Heart right ventricle (tissue), 16 donors: Measurements from ENCODE around the gene ZNF318. TPM values are rescaled to one million over a fixed set of nuclear protein-coding genes. Genes with fewer than 3 reads are reported as not detected.
A peak's percentile ranks its signal among the peaks of the same experiment; 100 is the strongest.
"Not testable (repeated sequence)": the region's sequence is repeated elsewhere in the genome, so short reads cannot be mapped to it uniquely, and the experiment has no call there.

Experiments
- ATAC-seq, 8 donors: fragments of 200-7000 bp; cut with Tn5 transposase; one replicate each; pipeline ENCODE4 v1.9.1; 2020; ENCODE audit warnings: mild to moderate bottlenecking in 8 of 8, moderate library complexity in 8 of 8, moderate number of reproducible peaks in 1 of 8
- DNase-seq, 2 donors: peaks; one replicate each; pipeline ENCODE4 v3.0.0-alpha.2; 2020
- H3K27ac ChIP-seq, 10 donors: fragments of 200-600 bp; sonication (generic) in 2 of 10; one replicate each; pipeline versions ENCODE4 v1.5.0 to v1.8.0; 2020 to 2022; ENCODE audit warnings: mild to moderate bottlenecking in 3 of 10
- H3K27me3 ChIP-seq, 7 donors: fragments of 200-600 bp; one replicate each; pipeline ENCODE4 v1.8.0; 2021 to 2022; ENCODE audit warnings: mild to moderate bottlenecking in 2 of 7
- H3K36me3 ChIP-seq, 9 donors: fragments of 200-600 bp; sonication (generic) in 1 of 9; one replicate each; pipeline versions ENCODE4 v1.5.0 to v1.8.0; 2020 to 2022; ENCODE audit warnings: mild to moderate bottlenecking in 2 of 9
- H3K4me1 ChIP-seq, 9 donors: fragments of 200-600 bp; sonication (generic) in 1 of 9; one replicate each; pipeline versions ENCODE4 v1.5.0 to v1.8.0; 2020 to 2022; ENCODE audit warnings: mild to moderate bottlenecking in 4 of 9
- H3K4me3 ChIP-seq, 10 donors: fragments of 200-600 bp; sonication (generic) in 2 of 10; one replicate each; pipeline versions ENCODE4 v1.5.0 to v1.8.0; 2020 to 2022; ENCODE audit warnings: mild to moderate bottlenecking in 7 of 10, moderate library complexity in 2 of 10
- H3K9me3 ChIP-seq, 11 donors: fragments of 200-600 bp in 10 of 11; sonication (generic) in 2 of 11; one replicate each; pipeline versions ENCODE4 v1.5.0 to v1.8.0; 2013 to 2022; ENCODE audit warnings: mild to moderate bottlenecking in 2 of 11, control low read depth in 1 of 11, moderate library complexity in 1 of 11
- WGBS, 2 donors: extraction: QIAGEN DNeasy Blood & Tissue Kit; methylation state at CpG; one replicate each; pipeline ENCODE4 v1.1.7; 2013; ENCODE audit warnings: inconsistent platforms in 1 of 2; 5-methylcytosine and 5-hydroxymethylcytosine counted together
- intact Hi-C, 10 donors: fragments of 100-400 bp; cut with DNase I; formaldehyde crosslinking; loops; one replicate each; pipeline versions ENCODE4 v1.11.1 to v1.14.2; 2022
- polyA plus RNA-seq, 2 donors: library from polyadenylated mRNA; stranded (reverse); fragments of 200-250 nt; gene quantifications; one replicate each; pipeline ENCODE4 v1.2.3, GENCODE V29; 2013
- total RNA-seq, 10 donors: library from RNA; stranded (reverse); fragmentation: NEBNext Ultra II Directional in 3 of 10; extraction: Animal tissue kit (Norgen Biotek cat#: 25700) in 3 of 10; gene quantifications; one replicate each; pipeline versions ENCODE4 v1.2.1 to v1.2.4, GENCODE V29; 2021 to 2023
- TF ChIP-seq, protein P1 (sequence below), 9 donors: fragments of 200-600 bp; sonication (generic) in 2 of 9; IDR thresholded peaks; one replicate each; pipeline versions ENCODE4 v1.5.0 to v1.8.0; 2021 to 2022; ENCODE audit warnings: antibody characterized with exemption in 9 of 9, mild to moderate bottlenecking in 5 of 9, moderate library complexity in 1 of 9
- donor health status: Arrhythmogenic right ventricular cardiomyopathy.
- donor health status: ischemic (EF 13 %, LVEDD 7.1; RV severe dilation, severe dysfunction).
- donor health status: healthy with polysubstance abuse.
- donor health status: DM: no; HTN: yes; CAD: no.
- donor health status: DM: no; HTN: no; CAD: no.
- donor health status: ischemic (EF 25% LVEDD 6.9; RV normal size, moderate dysfunction).
- donor health status: ischemic (EF 25% LVEDD 5.7; RV mildly dilated, moderate dysfunction).
- donor health status: healthy.
- donor health status: DM: yes; HTN: yes; CAD: no.
- donor health status: Ischemic cardiomyopathy.
- donor health status: ischemic (EF 35%, LVEDD 5.7; RV mildly dilated, moderate dysfunction).
- donor health status: nonischemic (EF 11% LVEDD 7.7; RV severe dilation, severe dysfunction).
- donor health status: DM: yes; HTN: yes; CAD: no.
- donor health status: PGD.
- donor health status: ischemic (EF 29% LVEDD 5.4; RV normal size, mild dysfunction).
- donor health status: nonischemic (EF 23%, LVEDD 6.1; RV moderate dilation, normal function).

The ZNF318 gene
- total and polyA plus RNA-seq, 12 donors: 3.4 to 20.4 (median 13.7) TPM

DNA sequence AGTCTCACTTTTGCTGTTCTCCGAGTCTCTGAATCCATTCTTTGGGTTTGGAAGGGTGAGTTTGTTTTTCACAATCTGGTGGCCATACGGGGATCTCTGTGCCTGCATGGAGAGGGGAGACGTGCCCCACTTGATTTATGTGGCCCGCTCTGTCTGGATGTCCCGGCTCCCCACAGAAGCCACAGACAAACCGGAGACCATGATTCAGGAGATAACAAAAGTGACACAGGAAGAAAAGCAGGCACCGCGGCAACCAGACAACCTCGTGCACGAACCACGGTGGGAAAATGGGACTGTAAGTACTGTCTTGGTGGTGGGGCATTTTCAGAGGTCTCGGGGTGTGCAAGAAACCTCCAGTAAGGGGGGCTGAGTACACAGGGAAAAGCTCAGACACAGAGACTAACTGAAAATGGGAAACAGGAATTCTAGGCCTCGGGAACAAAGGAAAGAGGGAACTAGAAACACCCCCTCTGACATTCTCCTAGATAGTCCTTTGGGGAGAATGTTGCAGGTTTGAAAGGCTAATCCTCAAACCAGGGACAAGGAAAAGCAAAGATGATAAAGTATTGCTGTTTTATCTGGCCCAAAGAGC, 22.1 kb upstream of the ZNF318 start:
- Histone ChIP-seq H3K9me3 (no peaks in the 10 kb centered on the region), H3K36me3 (no peaks in the 10 kb centered on the region), H3K4me3 (no peak overlapping the region), H3K4me1 (peaks cover 0 to 7% (median 0%) of the 10 kb centered on the region in 9 donors), H3K27ac (no peak overlapping the region), H3K27me3 (peaks cover 0 to 50% (median 5%) of the 10 kb centered on the region in 7 donors)
- 52 to 57% methylated on average over 13 of the region's 13 CpGs for WGBS, 2 donors
- TF ChIP-seq, protein P1, sequence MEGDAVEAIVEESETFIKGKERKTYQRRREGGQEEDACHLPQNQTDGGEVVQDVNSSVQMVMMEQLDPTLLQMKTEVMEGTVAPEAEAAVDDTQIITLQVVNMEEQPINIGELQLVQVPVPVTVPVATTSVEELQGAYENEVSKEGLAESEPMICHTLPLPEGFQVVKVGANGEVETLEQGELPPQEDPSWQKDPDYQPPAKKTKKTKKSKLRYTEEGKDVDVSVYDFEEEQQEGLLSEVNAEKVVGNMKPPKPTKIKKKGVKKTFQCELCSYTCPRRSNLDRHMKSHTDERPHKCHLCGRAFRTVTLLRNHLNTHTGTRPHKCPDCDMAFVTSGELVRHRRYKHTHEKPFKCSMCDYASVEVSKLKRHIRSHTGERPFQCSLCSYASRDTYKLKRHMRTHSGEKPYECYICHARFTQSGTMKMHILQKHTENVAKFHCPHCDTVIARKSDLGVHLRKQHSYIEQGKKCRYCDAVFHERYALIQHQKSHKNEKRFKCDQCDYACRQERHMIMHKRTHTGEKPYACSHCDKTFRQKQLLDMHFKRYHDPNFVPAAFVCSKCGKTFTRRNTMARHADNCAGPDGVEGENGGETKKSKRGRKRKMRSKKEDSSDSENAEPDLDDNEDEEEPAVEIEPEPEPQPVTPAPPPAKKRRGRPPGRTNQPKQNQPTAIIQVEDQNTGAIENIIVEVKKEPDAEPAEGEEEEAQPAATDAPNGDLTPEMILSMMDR (IDR thresholded peaks at IDR 0.05): no peak
- DNase-seq (no peak), ATAC-seq (no peak)
- intact Hi-C loops: loop anchor here in 1 of 10 donors (10.0 kb wide), 1 partner anchor 113 kb away; no protein-coding TSS in a partner anchor

DNA sequence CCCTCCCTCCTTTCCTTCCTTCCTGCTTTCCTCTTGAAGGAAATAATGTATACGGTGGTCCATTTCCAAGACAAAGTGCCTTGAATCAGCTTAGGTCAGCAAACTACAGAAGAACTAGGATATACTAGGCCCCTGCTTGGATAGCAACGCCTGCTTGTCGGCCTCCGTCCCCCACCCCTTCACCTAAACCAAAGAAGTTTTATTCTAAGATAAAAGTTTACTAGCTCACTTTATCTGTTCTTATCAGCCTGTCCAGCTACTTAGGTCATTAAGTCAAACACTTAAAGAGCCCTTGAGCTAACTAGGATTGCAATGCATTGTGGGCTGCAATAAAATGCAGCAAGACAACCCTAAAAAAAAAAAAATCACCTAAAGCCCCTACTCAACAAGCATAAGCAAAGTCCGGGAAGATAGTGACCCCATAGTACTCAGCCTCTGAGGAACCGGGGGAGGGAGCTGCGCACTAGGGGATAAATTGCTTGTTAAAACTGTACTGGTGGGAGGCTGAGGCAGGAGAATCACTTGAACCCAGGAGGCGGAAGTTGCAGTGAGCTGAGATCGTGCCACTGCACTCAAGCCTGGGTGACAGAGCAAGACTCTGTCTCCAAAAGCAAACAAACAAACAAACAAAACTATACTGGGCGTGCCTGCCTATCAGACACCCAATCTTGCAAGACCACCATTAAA, 21.4 kb upstream of the ZNF318 start:
- H3K9me3 ChIP-seq, DNase-seq, ATAC-seq, H3K4me1 ChIP-seq, H3K36me3 ChIP-seq, H3K4me3 ChIP-seq, H3K27ac ChIP-seq: not testable (repeated sequence)
- H3K27me3 ChIP-seq: peaks cover 0 to 50% (median 5%) of the 10 kb centered on the region in 7 donors
- 74 to 81% methylated on average over 10 of the region's 10 CpGs for WGBS, 2 donors
- intact Hi-C loops: loop anchor here in 1 of 10 donors (10.0 kb wide), 1 partner anchor 114 kb away; no protein-coding TSS in a partner anchor

DNA sequence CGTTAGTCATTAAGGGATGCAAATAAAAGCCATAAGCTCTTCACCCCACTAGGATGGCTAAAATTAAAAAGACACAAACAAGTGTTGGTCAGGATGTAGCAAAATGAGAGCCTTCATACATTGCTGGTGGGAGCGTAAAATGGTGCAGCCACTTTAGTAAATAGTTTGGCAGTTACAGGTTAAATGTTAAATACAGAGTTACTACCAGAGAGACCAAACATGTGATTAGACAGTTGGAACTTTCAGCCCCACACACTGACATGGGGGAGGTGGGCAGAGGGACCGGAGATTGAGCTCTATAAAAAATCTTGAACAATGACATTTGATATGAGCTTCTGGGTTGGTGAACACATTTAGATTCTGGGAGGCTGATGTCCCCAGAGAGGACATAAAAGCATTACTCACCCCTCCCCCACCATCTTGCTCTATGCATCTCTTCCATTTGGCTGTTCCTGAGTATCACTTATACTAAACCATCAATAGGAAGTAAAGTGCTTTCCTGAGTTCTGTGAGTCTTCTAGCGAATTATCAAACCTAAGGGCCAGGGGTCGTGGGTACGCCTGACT, 20.4 kb upstream of the ZNF318 start:
- peaks cover 0 to 50% (median 5%) of the 10 kb centered on the region in 7 donors for H3K27me3 ChIP-seq
- H3K36me3 ChIP-seq: no peaks in the 10 kb centered on the region
- TF ChIP-seq, protein P1 (IDR thresholded peaks at IDR 0.05): no peak
- ATAC-seq (no peak), DNase-seq (no peak)
- peaks cover 0 to 7% (median 0%) of the 10 kb centered on the region in 9 donors for H3K4me1 ChIP-seq
- H3K4me3 ChIP-seq: no peak overlapping the region
- intact Hi-C loops: loop anchor here in 4 of 10 donors (5.0 to 10.0 kb wide), 2 partner anchors 115 to 117 kb away; no protein-coding TSS in a partner anchor
- WGBS, 2 donors: 89 to 91% methylated on average over 6 of the region's 6 CpGs
- H3K9me3 ChIP-seq: no peaks in the 10 kb centered on the region
- H3K27ac ChIP-seq: no peak overlapping the region

DNA sequence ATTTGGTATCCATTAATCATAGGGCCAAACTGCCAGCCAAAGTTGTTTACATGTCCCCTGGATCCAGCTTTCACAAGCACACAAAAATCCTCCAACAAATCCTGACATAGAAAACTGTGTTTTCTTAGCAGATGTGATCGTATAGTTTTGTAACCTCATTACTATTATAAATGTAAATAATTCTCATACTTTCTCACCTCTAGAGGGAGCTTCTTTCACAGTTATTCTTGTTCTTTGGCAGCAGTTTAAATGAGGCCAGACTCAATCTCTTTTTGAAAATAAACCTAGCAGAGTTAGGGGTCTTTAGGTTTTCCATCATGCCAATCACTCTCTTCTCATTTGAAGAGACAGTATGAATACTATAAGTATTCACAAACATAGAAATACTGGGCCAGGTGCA, 17.0 kb upstream of the ZNF318 start:
- intact Hi-C loops: loop anchor here in 4 of 10 donors (2.0 to 5.0 kb wide), 2 partner anchors 120 to 121 kb away; no protein-coding TSS in a partner anchor
- no peak overlapping the region for H3K27ac ChIP-seq
- H3K27me3 ChIP-seq: peaks cover 0 to 39% (median 5%) of the 10 kb centered on the region in 7 donors
- TF ChIP-seq, protein P1 (IDR thresholded peaks at IDR 0.05): peak in 7 of 9 donors; percentile 11 to 69 (median 39)
- no peak overlapping the region for H3K4me3 ChIP-seq
- 39 to 72% methylated on average over 1 of the region's 1 CpG for WGBS, 2 donors
- no peaks in the 10 kb centered on the region for H3K36me3 ChIP-seq
- no peaks in the 10 kb centered on the region for H3K9me3 ChIP-seq
- peaks cover 0 to 28% (median 0%) of the 10 kb centered on the region in 9 donors for H3K4me1 ChIP-seq
- DNase-seq (no peak), ATAC-seq (no peak)
